ENCODE measurements around the gene NR2F6. TPM values are rescaled to one million over a fixed set of nuclear protein-coding genes. Genes with fewer than 3 reads are reported as not detected.
A peak's percentile ranks its signal among the peaks of the same experiment; 100 is the strongest.

Gene NR2F6
- total RNA-seq, 1 experiment from 2014 or later: 134 TPM

DNA sequence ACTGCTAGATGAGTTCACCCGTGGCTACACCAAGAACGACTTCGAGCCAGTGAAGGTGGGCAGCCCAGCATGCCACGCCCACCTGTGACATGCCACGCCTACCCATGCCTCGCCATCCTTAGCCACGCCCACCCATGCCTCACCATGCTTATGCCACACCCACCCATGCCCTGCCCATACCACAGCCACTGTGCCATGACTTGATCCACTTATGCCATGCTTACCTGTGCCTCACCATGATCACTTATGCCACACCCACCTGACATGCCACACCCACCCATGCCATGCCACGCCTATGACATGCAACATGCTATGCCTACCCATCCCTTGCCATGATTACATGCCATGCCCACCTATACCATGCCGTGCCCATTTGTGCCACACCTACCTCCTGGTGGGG, 43.5 kb downstream of the NR2F6 start:
- TF ChIP-seq, protein P1, sequence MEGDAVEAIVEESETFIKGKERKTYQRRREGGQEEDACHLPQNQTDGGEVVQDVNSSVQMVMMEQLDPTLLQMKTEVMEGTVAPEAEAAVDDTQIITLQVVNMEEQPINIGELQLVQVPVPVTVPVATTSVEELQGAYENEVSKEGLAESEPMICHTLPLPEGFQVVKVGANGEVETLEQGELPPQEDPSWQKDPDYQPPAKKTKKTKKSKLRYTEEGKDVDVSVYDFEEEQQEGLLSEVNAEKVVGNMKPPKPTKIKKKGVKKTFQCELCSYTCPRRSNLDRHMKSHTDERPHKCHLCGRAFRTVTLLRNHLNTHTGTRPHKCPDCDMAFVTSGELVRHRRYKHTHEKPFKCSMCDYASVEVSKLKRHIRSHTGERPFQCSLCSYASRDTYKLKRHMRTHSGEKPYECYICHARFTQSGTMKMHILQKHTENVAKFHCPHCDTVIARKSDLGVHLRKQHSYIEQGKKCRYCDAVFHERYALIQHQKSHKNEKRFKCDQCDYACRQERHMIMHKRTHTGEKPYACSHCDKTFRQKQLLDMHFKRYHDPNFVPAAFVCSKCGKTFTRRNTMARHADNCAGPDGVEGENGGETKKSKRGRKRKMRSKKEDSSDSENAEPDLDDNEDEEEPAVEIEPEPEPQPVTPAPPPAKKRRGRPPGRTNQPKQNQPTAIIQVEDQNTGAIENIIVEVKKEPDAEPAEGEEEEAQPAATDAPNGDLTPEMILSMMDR (conservative IDR thresholded peaks at IDR 0.05): no peak

More for the DNA sequence above, 43.5 kb downstream of the NR2F6 start:
- Histone ChIP-seq H2BK12ac (ENCODE audit: insufficient read length, low read depth, low read length) (no peak overlapping the region), H4K5ac (ENCODE audit: insufficient read length, low read depth, low read length) (no peak overlapping the region), H3K4ac (ENCODE audit: low read depth, low read length) (no peak overlapping the region), H3K23ac (ENCODE audit: insufficient read length, low read depth, low read length) (no peak overlapping the region), H4K20me1 (ENCODE audit: control insufficient read depth, insufficient read depth, insufficient read length) (peaks cover 2% of the 10 kb centered on the region), H4K91ac (ENCODE audit: insufficient read length, low read depth, low read length) (no peak overlapping the region), H2BK120ac (ENCODE audit: low read depth, low read length, poor library complexity, severe bottlenecking) (no peak overlapping the region), H3K79me2 (ENCODE audit: insufficient read depth, low read length) (no peaks in the 10 kb centered on the region), H3K14ac (ENCODE audit: insufficient read depth, low read length) (no peak overlapping the region), H2BK20ac (ENCODE audit: low read depth, low read length, poor library complexity, severe bottlenecking) (no peak overlapping the region), H3K56ac (ENCODE audit: insufficient read length, low read depth, low read length) (no peak overlapping the region), H3K27me3 (ENCODE audit: insufficient read depth, low read length) (no peaks in the 10 kb centered on the region), H3T11ph (ENCODE audit: low read length) (no peak overlapping the region), H3K18ac (ENCODE audit: insufficient read length, low read depth, low read length) (no peak overlapping the region), H3K23me2 (ENCODE audit: insufficient read length, low read depth, low read length, poor library complexity, severe bottlenecking) (no peaks in the 10 kb centered on the region), H2AFZ (ENCODE audit: low read length) (no peak overlapping the region), H3K9me3 (ENCODE audit: control insufficient read depth, low read depth, low read length) (no peaks in the 10 kb centered on the region), H2BK15ac (ENCODE audit: low read depth, low read length) (no peak overlapping the region), H3K9ac (ENCODE audit: extremely low read depth, insufficient read length, low read length) (no peak overlapping the region), H3K79me1 (ENCODE audit: insufficient read depth, low read depth, low read length, poor library complexity, severe bottlenecking) (no peaks in the 10 kb centered on the region), H3K4me2 (ENCODE audit: insufficient read depth, insufficient read length, low read length) (no peak overlapping the region), H3K4me1 (ENCODE audit: insufficient read depth, low read length) (no peaks in the 10 kb centered on the region), H4K8ac (replicated peaks; ENCODE audit: insufficient read length, low read depth, low read length) (no peak overlapping the region), H3K27ac (ENCODE audit: insufficient read length, low read depth, low read length) (no peak overlapping the region), H2BK5ac (ENCODE audit: insufficient read length, low read length) (no peak overlapping the region), H2AK5ac (ENCODE audit: insufficient read length, low read length) (no peak overlapping the region)
- no peak overlapping the region; a peak in 1 of 5 replicates for H3K4me3 Mint-ChIP-seq
- DNase-seq: no peak
- no CpG with 5 or more reads among the region's 9 CpGs for whole genome bisulfite sequencing (ENCODE audit: extremely low coverage, insufficient read length, low lambda C conversion rate)
- peak overlapping the region in 1 of 3 experiments; percentile 69; a peak in 1 of 7 replicates for H3K27ac Mint-ChIP-seq
- H3K4me1 Mint-ChIP-seq: no peaks in the 10 kb centered on the region
- no peaks in the 10 kb centered on the region for H3K27me3 Mint-ChIP-seq (ENCODE audit: low read depth)
- no peaks in the 10 kb centered on the region for H3K9me3 Mint-ChIP-seq
- H3K36me3 Mint-ChIP-seq (ENCODE audit: insufficient read depth in 1 of 3, low read depth in 3 of 3): peaks cover 52 to 79% (median 53%) of the 10 kb centered on the region in 3 experiments

Measured in H9 (cell line).